ENCODE data around the gene MEIOB.

DNA sequence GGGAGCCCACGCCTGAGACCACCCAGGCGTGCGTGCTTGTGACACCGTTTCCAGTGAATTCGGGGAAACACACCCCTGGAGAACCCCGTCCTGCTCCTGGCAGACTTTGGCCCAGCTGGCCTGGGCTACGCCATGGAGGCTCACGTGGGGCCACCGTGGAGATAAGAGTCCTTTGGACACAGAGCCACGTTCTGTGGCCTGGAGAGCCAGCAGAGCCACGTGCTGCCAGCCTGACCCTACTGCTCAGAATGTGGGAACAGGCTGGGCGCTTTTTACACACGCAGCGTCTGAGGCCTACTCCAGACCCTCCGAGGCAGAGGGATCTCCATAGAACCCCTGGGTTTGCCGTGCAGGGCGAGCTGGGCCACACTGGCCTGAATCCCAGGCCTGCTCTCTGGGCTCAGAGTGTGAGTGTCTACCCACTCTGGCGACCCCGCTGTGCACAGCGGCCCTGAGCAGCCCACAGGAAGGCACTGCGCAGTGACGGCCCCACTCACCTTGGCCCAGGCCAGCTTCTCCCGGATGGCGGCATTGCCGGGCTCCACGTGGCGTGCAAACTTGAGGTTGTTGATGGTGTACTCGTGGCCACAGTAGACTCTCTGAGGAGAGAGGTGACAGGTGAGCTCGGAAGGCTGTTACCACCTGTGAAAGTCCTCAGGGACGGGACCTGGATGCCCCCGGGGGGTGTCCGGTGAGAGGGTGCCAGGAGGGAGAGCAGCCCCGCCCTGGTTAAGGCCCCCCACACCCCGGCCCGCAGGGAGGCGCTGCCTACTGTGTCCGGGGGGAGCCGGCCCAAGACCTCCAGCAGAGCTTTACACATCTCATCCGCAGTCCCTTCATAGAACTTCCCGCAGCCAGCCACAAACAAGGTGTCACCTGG, 55.3 kb downstream of the MEIOB start:
- TF ChIP-seq, protein P1, sequence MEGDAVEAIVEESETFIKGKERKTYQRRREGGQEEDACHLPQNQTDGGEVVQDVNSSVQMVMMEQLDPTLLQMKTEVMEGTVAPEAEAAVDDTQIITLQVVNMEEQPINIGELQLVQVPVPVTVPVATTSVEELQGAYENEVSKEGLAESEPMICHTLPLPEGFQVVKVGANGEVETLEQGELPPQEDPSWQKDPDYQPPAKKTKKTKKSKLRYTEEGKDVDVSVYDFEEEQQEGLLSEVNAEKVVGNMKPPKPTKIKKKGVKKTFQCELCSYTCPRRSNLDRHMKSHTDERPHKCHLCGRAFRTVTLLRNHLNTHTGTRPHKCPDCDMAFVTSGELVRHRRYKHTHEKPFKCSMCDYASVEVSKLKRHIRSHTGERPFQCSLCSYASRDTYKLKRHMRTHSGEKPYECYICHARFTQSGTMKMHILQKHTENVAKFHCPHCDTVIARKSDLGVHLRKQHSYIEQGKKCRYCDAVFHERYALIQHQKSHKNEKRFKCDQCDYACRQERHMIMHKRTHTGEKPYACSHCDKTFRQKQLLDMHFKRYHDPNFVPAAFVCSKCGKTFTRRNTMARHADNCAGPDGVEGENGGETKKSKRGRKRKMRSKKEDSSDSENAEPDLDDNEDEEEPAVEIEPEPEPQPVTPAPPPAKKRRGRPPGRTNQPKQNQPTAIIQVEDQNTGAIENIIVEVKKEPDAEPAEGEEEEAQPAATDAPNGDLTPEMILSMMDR (IDR thresholded peaks at IDR 0.05), result no peak
- TF ChIP-seq POLR2A (IDR thresholded peaks at IDR 0.05), result no peak

All from gastroesophageal sphincter (tissue), 3 donors.